Uterus (tissue), 2 donors: ENCODE data around the gene RPTN.

ENCODE experiments used
- POLR2A ChIP-seq, 2 donors: fragments of 450-650 bp; IDR thresholded peaks; one replicate each; pipeline ENCODE4 v1.6.1; 2016; ENCODE audit warnings: antibody characterized with exemption in 2 of 2, mild to moderate bottlenecking in 1 of 2, moderate library complexity in 1 of 2
- TF ChIP-seq, protein P1 (sequence below), 4 experiments: fragments of 200-600 bp in 2 of 4; fragments of 450-650 bp in 2 of 4; sonication (generic) in 2 of 4; IDR thresholded peaks; one replicate each; pipeline ENCODE4 v1.5.1; 2016 to 2019; ENCODE audit warnings: antibody characterized with exemption in 4 of 4, mild to moderate bottlenecking in 2 of 4, moderate library complexity in 1 of 4

DNA sequence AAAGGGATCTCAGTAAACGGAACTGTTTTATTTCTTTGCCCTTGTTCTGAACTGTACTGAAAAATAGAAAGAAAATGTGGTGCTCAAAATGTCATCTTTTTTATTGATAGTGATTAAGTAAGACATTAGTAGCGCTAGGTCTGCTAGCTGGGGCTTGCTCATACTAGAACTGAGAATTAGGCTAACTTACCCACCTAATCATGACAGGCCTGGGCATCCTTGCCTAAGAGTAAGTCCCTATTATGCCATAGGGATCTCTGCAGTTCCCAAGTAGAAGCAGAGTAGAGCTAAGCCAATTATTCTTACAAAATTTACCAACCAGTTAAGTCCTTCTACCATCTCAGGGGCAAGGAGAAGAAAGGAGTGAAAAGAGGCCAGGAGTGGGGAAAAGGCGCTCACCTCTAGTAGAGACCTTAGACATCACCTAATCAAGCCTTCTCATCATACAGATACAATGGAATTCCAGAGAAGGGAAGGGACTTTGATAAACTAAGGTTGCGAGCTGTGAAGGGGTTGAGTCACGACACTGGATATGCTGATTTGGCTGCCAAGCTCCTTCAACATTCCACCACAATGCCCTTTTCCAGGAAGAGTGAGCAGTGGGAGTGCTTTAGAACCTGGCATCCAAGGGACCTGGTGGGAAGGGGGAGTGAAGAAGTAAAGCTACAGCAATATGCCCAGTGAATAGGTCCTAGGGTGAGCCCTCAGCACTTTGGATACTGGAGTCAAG is 27.7 kb upstream of the RPTN start:
- TF ChIP-seq, protein P1, sequence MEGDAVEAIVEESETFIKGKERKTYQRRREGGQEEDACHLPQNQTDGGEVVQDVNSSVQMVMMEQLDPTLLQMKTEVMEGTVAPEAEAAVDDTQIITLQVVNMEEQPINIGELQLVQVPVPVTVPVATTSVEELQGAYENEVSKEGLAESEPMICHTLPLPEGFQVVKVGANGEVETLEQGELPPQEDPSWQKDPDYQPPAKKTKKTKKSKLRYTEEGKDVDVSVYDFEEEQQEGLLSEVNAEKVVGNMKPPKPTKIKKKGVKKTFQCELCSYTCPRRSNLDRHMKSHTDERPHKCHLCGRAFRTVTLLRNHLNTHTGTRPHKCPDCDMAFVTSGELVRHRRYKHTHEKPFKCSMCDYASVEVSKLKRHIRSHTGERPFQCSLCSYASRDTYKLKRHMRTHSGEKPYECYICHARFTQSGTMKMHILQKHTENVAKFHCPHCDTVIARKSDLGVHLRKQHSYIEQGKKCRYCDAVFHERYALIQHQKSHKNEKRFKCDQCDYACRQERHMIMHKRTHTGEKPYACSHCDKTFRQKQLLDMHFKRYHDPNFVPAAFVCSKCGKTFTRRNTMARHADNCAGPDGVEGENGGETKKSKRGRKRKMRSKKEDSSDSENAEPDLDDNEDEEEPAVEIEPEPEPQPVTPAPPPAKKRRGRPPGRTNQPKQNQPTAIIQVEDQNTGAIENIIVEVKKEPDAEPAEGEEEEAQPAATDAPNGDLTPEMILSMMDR (IDR thresholded peaks at IDR 0.05) = no peak
- no peak for TF ChIP-seq POLR2A (IDR thresholded peaks at IDR 0.05)
